Activated T-cell treated with anti-CD3 and anti-CD28 coated beads, Interleukin-2, amount 50 U/mL, for 4 hours (primary cell): ENCODE measurements around the gene NPAS1. TPM values are rescaled to one million over a fixed set of nuclear protein-coding genes. Genes with fewer than 3 reads are reported as not detected.
"Not testable (repeated sequence)": the region's sequence is repeated elsewhere in the genome, so short reads cannot be mapped to it uniquely, and the experiment has no call there.

Experiments
- ATAC-seq, 2 donors: fragments of 200-7000 bp; cut with Tn5 transposase; one replicate each; pipeline ENCODE4 v1.10.0; 2021
- DNase-seq: peaks from one replicate; pipeline ENCODE4 v3.0.0-alpha.2; 2020
- H3K27me3 Mint-ChIP-seq: one replicate; pipeline ENCODE4 v1.8.0; 2021; ENCODE audit warnings: low read depth, mixed read lengths
- H3K36me3 Mint-ChIP-seq: one replicate; pipeline ENCODE4 v1.8.0; 2022; ENCODE audit warnings: mixed read lengths; ENCODE audit not compliant: insufficient read depth
- H3K4me1 Mint-ChIP-seq: one replicate; pipeline ENCODE4 v1.8.0; 2021; ENCODE audit warnings: low read depth, mixed read lengths
- H3K4me3 Mint-ChIP-seq: one replicate; pipeline ENCODE4 v1.8.0; 2021; ENCODE audit warnings: mild to moderate bottlenecking, moderate library complexity, mixed read lengths
- H3K9me3 Mint-ChIP-seq: one replicate; pipeline ENCODE4 v1.8.0; 2021; ENCODE audit warnings: mixed read lengths
- total RNA-seq, 3 donors: library from RNA; stranded (reverse); gene quantifications; one replicate each; pipeline ENCODE4 v1.2.1, GENCODE V29; 2021

The NPAS1 gene
- total RNA-seq, 3 donors from 2014 or later: 0.14 TPM; not detected in 2

DNA sequence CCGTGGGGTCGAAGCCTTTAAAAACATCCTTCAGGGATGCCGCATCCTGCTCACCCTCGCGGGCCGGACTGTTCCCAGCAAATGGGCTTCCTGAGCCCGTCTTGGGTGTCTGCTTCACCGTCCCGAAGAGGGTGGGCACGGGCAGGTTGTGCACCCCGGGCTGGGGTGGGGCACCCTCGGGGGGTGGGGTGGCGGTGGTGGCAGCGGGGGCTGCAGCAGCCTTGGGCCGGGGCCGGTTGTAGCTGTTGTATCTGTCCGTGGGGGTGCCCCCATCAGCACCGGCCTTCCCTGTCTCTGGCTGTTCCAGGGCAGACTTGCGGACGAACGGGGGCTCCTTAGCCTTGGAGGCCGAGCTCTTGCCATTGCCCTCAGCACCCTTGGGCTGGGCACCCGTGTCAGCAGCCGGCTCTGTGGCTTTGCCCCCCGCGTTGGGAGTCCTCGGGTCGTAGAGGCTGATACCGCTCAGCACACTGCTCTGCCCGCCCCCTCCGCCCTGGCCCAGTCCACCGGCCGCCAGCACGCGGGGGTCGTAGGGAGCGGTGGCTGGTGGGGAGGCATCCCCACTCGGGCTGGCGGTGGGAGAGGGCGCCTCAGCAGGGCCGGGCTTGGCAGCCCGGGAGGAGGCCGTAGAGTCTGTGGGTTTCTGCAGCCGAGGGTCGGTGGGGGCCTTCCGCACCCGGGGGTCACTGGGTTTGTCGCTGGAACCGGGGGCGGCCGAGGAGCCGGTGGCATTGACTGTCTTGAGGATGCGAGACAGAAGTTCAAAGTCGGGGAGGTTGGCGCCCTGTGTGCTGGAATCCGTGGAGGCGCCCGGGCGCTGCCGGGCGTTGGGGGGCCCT lies 47.0 kb downstream of the NPAS1 start:
- ATAC-seq (no peak), DNase-seq (no peak)
- no peak overlapping the region for H3K4me3 Mint-ChIP-seq
- no peaks in the 10 kb centered on the region for H3K4me1 Mint-ChIP-seq
- H3K9me3 Mint-ChIP-seq: no peaks in the 10 kb centered on the region
- no peaks in the 10 kb centered on the region for H3K27me3 Mint-ChIP-seq
- peaks cover 13% of the 10 kb centered on the region for H3K36me3 Mint-ChIP-seq

DNA sequence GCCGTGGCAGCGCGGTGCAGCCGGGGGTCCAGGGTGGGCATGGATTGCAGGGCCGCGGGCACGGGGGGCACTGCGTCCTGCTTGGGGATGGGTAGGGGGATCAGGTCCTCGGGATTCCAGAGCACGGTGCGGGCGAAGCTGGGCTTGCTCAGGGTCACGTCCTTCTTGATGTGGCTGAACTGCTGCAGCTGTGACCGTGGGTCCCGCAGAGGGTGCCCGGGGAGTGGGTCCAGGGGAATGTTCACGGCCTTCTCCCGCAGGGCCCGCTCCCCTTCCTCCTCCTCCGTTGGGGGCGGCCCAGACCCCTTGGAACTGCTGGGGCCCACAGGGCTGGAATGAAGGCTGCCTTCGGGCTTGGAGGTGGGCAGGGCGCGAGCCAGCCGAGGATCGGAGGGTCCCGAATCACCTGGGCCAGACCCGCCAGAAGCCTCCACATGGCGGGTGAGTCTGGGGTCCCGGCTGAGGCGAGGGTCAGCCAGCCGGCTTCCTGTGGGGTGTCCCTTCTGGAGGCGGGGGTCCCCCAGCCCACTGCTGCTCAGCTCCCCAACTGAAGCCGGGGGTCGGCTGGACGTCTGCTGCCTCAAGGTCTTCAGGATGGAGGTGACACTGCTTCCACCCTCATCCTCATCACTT lies 47.7 kb downstream of the NPAS1 start:
- Mint-ChIP-seq H3K9me3 (no peaks in the 10 kb centered on the region), H3K4me1 (no peaks in the 10 kb centered on the region), H3K27me3 (no peaks in the 10 kb centered on the region), H3K36me3 (peaks cover 13% of the 10 kb centered on the region), H3K4me3 (no peak overlapping the region)
- no peak for ATAC-seq
- no peak for DNase-seq

DNA sequence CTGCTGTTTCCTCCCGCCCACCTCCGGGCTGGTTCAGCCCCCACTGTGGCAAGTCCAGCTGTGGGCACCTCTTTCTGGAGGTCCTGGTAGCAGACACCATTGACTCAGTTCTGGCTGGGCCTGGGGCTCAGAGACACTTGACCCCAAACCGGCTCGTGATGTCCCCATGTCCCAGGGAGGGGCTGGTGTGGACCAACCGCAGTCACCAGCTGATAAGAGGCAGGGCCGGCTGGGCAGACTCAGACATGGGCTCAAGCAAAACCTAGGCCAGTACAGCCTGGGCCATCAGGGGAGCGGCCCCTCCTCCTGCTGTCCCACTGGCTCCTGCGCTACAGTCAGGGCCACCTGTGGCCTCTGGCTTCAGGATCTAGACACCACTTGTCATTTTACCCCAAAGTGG lies 48.6 kb downstream of the NPAS1 start:
- Mint-ChIP-seq H3K36me3 (peaks cover 13% of the 10 kb centered on the region), H3K4me1 (no peaks in the 10 kb centered on the region), H3K9me3 (no peaks in the 10 kb centered on the region), H3K27me3 (no peaks in the 10 kb centered on the region), H3K4me3 (no peak overlapping the region)
- no peak for ATAC-seq
- no peak for DNase-seq

DNA sequence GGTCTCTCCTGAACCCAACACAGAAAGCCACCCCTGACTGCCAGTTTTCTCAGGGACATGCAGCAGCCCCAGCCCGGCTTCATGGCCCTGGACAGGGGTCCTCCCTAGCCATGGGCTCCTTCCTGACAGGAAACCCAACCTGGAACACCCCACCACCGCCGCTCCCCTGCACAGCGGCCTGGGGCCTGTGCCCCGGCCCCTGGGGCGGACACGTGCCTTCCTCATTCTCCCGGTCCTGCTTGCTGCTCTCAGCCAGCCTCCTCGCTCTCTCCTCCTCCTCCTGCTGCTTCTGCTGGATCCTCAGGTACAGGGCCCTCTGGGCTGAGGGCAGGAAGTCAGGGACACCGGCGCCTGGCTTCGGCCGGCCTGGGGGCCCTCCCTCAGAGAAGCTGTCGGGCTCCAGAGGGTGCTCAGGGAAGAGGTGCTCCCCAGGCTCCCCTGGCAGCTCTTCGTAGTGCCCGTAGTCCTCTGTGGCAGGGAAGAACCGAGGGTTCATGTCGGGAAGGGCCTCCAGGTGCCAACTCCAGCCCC lies 49.3 kb downstream of the NPAS1 start:
- DNase-seq (no peak), ATAC-seq (no peak)
- Mint-ChIP-seq H3K9me3 (no peaks in the 10 kb centered on the region), H3K4me3 (no peak overlapping the region), H3K4me1 (no peaks in the 10 kb centered on the region), H3K27me3 (no peaks in the 10 kb centered on the region), H3K36me3 (peaks cover 14% of the 10 kb centered on the region)

DNA sequence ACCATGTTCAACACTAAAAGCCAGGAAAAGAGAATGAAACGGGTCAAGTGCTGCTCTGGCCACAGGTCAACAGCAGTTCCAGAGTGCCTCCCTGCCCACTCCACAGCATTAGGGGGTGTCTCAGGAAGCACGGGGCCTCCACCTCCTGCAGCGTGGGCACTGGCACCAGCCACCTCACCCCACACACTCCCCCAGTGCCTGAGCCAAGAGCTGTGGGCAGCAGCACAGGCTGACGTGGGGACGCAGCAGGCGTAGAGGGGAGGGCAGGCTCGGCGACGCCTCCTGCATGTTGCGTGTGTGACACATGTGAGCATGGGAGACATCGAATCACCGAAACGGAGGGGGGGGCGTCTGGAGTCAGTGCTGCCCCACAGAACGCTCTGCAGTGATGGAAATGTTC lies 50.2 kb downstream of the NPAS1 start:
- ATAC-seq (no peak), DNase-seq (no peak)
- Mint-ChIP-seq H3K36me3 (peaks cover 16% of the 10 kb centered on the region), H3K27me3 (no peaks in the 10 kb centered on the region), H3K4me3 (no peak overlapping the region), H3K9me3 (no peaks in the 10 kb centered on the region), H3K4me1 (no peaks in the 10 kb centered on the region)

DNA sequence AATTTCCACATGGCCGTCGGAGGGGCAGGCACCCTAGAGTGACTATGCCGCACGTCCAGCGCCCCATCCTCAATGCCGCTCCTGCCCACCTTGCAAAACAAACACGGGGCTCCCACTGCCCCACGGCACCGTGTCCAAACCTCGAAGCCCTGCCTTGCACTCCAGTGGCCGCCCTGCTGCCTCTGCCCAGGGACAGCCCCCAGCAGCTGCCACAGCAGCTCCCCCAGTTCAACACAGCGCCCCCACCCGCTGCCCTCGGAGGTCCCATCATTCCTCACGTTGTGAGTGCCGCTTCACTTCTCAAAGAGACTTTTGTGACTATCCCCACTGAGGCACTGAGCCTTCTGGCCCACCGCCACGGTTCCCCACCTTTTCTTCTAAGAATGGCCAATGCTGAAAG lies 51.1 kb downstream of the NPAS1 start:
- Mint-ChIP-seq H3K4me3 (no peak overlapping the region), H3K9me3 (no peaks in the 10 kb centered on the region), H3K36me3 (peaks cover 22% of the 10 kb centered on the region), H3K27me3 (no peaks in the 10 kb centered on the region), H3K4me1 (peaks cover 4% of the 10 kb centered on the region)
- DNase-seq: no peak
- no peak for ATAC-seq

DNA sequence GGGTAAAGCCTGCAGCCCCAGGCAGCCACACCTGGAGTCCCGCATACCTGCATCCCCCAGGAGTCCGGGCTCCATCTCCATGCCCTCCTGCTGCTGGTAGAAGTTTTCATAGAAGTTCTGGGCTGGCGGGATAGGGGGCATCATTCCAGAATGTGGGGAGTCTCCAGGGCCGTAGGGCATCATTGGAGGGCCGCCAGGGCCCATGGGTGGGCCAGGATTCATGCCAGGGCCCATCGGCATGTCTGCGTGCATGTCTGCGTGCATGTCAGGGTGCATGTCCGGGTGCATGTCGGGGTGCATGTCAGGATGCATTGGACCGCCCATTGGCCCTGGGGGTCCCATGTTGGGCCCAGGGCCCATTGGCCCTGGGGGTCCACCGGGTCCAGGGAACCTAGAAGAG lies 52.1 kb downstream of the NPAS1 start:
- Mint-ChIP-seq H3K4me1 (peaks cover 4% of the 10 kb centered on the region), H3K9me3 (no peaks in the 10 kb centered on the region), H3K27me3 (no peaks in the 10 kb centered on the region), H3K36me3 (peaks cover 25% of the 10 kb centered on the region), H3K4me3 (no peak overlapping the region)
- DNase-seq: no peak
- ATAC-seq: no peak

DNA sequence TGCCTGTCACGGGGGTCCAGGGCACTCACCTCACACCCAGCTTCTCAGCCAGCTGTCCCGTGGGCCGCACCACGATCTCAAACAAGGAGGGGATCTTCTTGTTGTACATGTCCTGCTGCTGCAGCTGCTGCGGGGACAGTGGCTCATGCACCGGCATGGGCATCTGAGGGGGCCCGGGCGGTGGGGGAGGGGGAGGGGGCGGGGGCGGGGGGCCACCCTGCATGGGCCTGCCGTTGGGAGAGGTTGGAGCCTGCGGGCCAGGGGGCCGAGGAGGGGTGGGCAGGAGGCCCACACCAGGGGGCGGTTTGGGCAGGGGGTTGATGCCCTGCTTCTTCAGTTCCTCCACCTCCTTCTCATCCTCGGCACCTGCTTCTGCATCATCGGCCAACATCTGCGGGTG lies 52.7 kb downstream of the NPAS1 start:
- Mint-ChIP-seq H3K27me3 (no peaks in the 10 kb centered on the region), H3K4me3 (no peak overlapping the region), H3K36me3 (peaks cover 25% of the 10 kb centered on the region), H3K9me3 (no peaks in the 10 kb centered on the region), H3K4me1 (peaks cover 4% of the 10 kb centered on the region)
- ATAC-seq: no peak
- DNase-seq: no peak

DNA sequence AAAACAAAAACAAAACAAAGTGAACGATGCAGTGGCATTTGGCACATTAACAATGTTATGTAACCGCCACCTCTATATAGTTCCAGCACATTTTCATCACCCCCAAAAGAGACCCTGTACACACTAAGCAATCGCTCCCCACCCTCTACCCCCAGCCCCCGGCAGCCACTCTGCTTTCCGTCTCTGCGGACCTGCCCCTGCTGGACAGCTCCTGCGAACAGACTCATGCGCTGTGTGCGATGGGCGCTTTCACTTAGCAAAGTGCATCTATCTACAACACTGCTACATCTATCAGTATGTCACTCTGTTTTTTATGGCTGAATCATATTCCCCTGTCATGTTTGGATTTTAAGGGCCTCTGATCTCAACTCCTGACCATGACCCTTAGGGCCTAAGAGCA lies 53.9 kb downstream of the NPAS1 start:
- Mint-ChIP-seq H3K36me3 (peaks cover 25% of the 10 kb centered on the region), H3K4me1 (peaks cover 4% of the 10 kb centered on the region), H3K9me3 (no peaks in the 10 kb centered on the region), H3K27me3 (no peaks in the 10 kb centered on the region), H3K4me3 (no peak overlapping the region)
- DNase-seq (no peak), ATAC-seq (no peak)

DNA sequence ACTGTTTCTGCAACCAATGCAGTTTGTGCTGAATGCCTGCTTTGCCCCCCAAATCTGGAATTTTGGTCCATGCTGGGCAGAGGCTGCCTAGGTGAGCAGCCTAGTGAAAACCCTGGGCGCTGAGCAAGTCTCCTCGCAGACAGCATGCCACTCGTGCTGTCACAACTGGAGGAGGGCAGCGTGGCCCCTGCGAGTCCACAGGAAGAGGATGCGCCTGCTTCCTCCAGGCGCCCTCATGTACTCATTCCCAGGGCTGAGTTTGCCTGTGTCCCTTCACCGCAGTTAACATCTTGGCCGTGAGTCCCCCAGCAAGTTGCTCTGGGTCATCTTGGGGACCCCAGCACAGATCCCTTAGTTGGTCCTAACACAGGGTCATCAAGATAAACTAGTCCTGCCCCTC lies 55.0 kb downstream of the NPAS1 start:
- no peak for ATAC-seq
- Mint-ChIP-seq H3K4me1 (peaks cover 4% of the 10 kb centered on the region), H3K36me3 (peaks cover 27% of the 10 kb centered on the region), H3K9me3 (no peaks in the 10 kb centered on the region), H3K27me3 (no peaks in the 10 kb centered on the region), H3K4me3 (no peak overlapping the region)
- no peak for DNase-seq

DNA sequence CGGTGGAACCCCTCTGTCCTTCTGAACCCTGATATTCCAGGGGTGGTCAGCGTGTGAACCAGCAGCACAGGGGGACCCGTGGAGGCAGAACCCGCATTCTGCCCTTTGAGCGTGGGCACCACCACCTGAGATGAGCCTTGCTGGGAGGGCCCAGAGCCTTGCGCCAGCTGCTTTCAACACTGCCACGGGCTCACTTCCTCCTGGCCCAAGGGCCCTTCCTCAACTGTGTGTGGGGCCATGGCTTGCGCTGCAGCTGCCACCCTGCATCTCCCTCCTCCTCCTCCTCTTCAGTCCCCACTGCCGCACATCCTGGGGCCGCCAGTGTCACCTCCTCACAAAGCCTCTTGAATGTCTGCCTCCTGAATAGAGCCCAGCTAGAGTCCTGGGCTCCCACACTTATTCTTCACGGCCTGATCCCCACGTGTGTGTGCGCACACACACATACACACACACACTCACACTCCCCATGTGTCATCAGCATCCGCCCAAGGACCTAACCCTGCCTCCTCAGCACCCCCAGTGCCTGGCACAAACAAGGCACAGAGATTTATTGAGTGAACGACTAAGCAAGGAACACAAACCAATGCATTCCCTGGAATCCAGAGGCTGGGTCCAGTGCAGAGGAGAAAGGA lies 55.7 kb downstream of the NPAS1 start:
- no peaks in the 10 kb centered on the region for H3K27me3 Mint-ChIP-seq
- no peak overlapping the region for H3K4me3 Mint-ChIP-seq
- peaks cover 25% of the 10 kb centered on the region for H3K36me3 Mint-ChIP-seq
- peaks cover 4% of the 10 kb centered on the region for H3K4me1 Mint-ChIP-seq
- no peak for DNase-seq
- no peaks in the 10 kb centered on the region for H3K9me3 Mint-ChIP-seq
- no peak for ATAC-seq

DNA sequence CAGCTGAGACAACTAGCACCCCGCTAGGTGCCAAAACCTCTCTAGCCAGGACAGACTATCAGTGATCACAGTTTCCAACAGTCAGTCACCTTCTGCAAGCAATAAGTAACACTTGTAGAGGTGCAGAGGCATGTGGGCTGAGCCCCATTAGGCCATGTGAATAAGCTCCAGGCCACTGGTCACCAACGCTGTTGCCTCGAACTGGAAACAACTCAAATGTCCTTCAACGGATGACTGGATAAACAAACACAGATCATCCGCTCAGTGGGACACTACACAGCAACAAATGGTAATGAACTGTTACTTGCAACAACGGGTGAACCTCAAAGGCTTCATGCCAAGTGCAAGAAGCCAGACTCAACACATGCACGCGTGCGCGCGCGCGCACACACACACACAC lies 56.3 kb downstream of the NPAS1 start:
- no peak overlapping the region for H3K4me3 Mint-ChIP-seq

DNA sequence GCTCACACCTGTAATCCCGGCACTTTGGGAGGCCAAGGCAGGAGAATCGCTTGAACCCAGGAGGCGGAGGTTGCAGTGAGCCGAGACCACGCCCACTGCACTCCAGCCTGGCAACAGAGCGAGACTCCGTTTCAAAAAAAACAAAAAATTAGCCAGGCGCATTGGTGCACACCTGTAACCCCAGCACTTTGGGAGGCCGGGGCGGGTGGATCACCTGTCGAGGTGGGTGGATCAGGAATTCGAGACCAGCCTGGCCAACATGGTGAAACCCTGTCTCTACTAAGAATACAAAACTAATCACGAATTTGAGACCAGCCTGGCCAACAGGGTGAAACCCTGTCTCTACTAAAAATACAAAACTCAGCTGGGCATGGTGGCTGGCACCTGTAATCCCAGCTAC lies 58.7 kb downstream of the NPAS1 start:
- H3K9me3 Mint-ChIP-seq, ATAC-seq, H3K27me3 Mint-ChIP-seq, H3K4me3 Mint-ChIP-seq, DNase-seq, H3K4me1 Mint-ChIP-seq: not testable (repeated sequence)
- H3K36me3 Mint-ChIP-seq: peaks cover 23% of the 10 kb centered on the region

More for the DNA sequence above, 56.3 kb downstream of the NPAS1 start:
- no peak for DNase-seq
- H3K4me1 Mint-ChIP-seq: peaks cover 4% of the 10 kb centered on the region
- H3K27me3 Mint-ChIP-seq: no peaks in the 10 kb centered on the region
- no peaks in the 10 kb centered on the region for H3K9me3 Mint-ChIP-seq
- peaks cover 20% of the 10 kb centered on the region for H3K36me3 Mint-ChIP-seq
- ATAC-seq: no peak

DNA sequence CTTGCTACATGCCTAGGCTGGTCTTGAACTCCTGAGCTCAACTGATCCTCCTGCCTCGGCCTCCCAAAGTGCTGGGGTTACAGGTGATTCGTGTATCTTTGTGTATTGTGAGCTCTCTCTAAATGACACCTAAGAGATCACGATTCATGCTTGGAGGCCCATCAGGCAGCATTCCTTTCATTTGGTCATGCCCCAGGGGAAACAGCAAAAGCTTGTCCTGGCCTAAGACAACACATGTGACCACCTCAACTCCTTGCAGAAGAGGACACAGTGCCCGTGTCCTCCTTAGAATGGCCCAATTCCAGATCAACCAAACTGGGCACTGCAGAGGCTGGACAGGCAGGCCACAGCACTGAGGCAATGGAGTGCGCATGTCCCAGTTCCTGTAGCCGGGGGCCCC lies 61.5 kb downstream of the NPAS1 start:
- DNase-seq: no peak
- ATAC-seq: no peak
- Mint-ChIP-seq H3K4me1 (no peaks in the 10 kb centered on the region), H3K27me3 (no peaks in the 10 kb centered on the region), H3K36me3 (peaks cover 27% of the 10 kb centered on the region), H3K4me3 (no peak overlapping the region), H3K9me3 (no peaks in the 10 kb centered on the region)

DNA sequence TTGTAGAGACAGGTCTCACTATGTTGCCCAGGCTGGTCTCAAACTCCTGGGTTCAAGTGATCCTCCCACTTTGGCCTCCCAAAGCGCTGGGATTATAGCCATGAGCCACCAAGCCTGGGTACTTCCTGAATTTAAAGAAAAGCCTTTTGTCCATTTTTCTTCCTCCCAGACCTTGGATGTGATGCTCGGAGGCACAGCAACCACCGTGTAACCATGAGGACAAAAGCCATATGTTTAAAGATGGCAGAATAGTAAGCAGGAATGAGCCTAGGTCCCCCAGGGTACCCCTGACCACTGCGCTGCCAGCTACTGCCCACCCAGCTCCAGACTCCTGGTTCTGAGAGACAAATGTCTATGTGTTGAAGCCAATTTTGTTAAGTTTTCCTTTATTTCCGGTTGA lies 62.9 kb downstream of the NPAS1 start:
- DNase-seq (no peak), ATAC-seq (no peak)
- Mint-ChIP-seq H3K9me3 (no peaks in the 10 kb centered on the region), H3K27me3 (no peaks in the 10 kb centered on the region), H3K36me3 (peaks cover 32% of the 10 kb centered on the region), H3K4me3 (no peak overlapping the region), H3K4me1 (no peaks in the 10 kb centered on the region)
